Measurements from ENCODE around the gene CDC14A.
"Not testable (repeated sequence)": the region's sequence is repeated elsewhere in the genome, so short reads cannot be mapped to it uniquely, and the experiment has no call there.

Gene CDC14A

GRCh38 chr1:100352267-100353070, at the start of gene CDC14A:
Gene CDC14A, plus strand, starts transcription at chr1:100352506. Its CDS starts 449 bp downstream, at chr1:100352955.
- DNase-seq (ENCODE audit: low read depth in 2 of 2, low spot score in 1 of 2): peak; percentile 67 to 74

GRCh38 chr1:100302739-100303138, 49.6 kb upstream of the CDC14A start:
- no peak for DNase-seq (ENCODE audit: low read depth in 2 of 2, low spot score in 1 of 2)

GRCh38 chr1:100304227-100304626, 48.1 kb upstream of the CDC14A start:
- DNase-seq (ENCODE audit: low read depth in 2 of 2, low spot score in 1 of 2): no peak

GRCh38 chr1:100304921-100305320, 47.4 kb upstream of the CDC14A start:
- no peak for DNase-seq (ENCODE audit: low read depth in 2 of 2, low spot score in 1 of 2)

- DNase-seq (ENCODE audit: low read depth in 2 of 2, low spot score in 1 of 2): no peak
Measured at GRCh38 chr1:100305954-100306353, 46.4 kb upstream of the CDC14A start.

GRCh38 chr1:100306735-100307313, 45.5 kb upstream of the CDC14A start:
- DNase-seq (ENCODE audit: low read depth in 2 of 2, low spot score in 1 of 2): no peak

- no peak for DNase-seq (ENCODE audit: low read depth in 2 of 2, low spot score in 1 of 2)
Measured at GRCh38 chr1:100308777-100309176, 43.5 kb upstream of the CDC14A start.

GRCh38 chr1:100309863-100310262, 42.4 kb upstream of the CDC14A start:
- DNase-seq (ENCODE audit: low read depth in 2 of 2, low spot score in 1 of 2): no peak

- DNase-seq (ENCODE audit: low read depth in 2 of 2, low spot score in 1 of 2): no peak
Measured at GRCh38 chr1:100313382-100313781, 38.9 kb upstream of the CDC14A start.

- no peak for DNase-seq (ENCODE audit: low read depth in 2 of 2, low spot score in 1 of 2)
Measured at GRCh38 chr1:100316622-100317021, 35.7 kb upstream of the CDC14A start.

GRCh38 chr1:100320311-100321099, 31.8 kb upstream of the CDC14A start:
- DNase-seq (ENCODE audit: low read depth in 2 of 2, low spot score in 1 of 2): no peak

- no peak for DNase-seq (ENCODE audit: low read depth in 2 of 2, low spot score in 1 of 2)
Measured at GRCh38 chr1:100321100-100321493, 31.2 kb upstream of the CDC14A start.

- no peak for DNase-seq (ENCODE audit: low read depth in 2 of 2, low spot score in 1 of 2)
Measured at GRCh38 chr1:100321506-100321905, 30.8 kb upstream of the CDC14A start.

GRCh38 chr1:100322436-100323211, 29.7 kb upstream of the CDC14A start:
- DNase-seq (ENCODE audit: low read depth in 2 of 2, low spot score in 1 of 2): no peak

- DNase-seq (ENCODE audit: low read depth in 2 of 2, low spot score in 1 of 2): no peak
Measured at GRCh38 chr1:100323419-100324106, 28.7 kb upstream of the CDC14A start.

GRCh38 chr1:100325415-100326324, 26.6 kb upstream of the CDC14A start:
- no peak for DNase-seq (ENCODE audit: low read depth in 2 of 2, low spot score in 1 of 2)

- not testable (repeated sequence) for DNase-seq (ENCODE audit: low read depth in 2 of 2, low spot score in 1 of 2)
Measured at GRCh38 chr1:100326325-100326670, 26.0 kb upstream of the CDC14A start.

- DNase-seq (ENCODE audit: low read depth in 2 of 2, low spot score in 1 of 2): no peak
Measured at GRCh38 chr1:100328133-100328532, 24.2 kb upstream of the CDC14A start.

- not testable (repeated sequence) for DNase-seq (ENCODE audit: low read depth in 2 of 2, low spot score in 1 of 2)
Measured at GRCh38 chr1:100331146-100331545, 21.2 kb upstream of the CDC14A start.

- no peak for DNase-seq (ENCODE audit: low read depth in 2 of 2, low spot score in 1 of 2)
Measured at GRCh38 chr1:100332331-100332730, 20.0 kb upstream of the CDC14A start.

Data from stimulated activated CD8-positive, alpha-beta memory T cell treated with anti-CD3 and anti-CD28 coated beads, Interleukin-4, amount 100 ng/mL, for 1 hour (primary cell).